Activated T-cell treated with anti-CD3 and anti-CD28 coated beads, Interleukin-2, amount 50 U/mL, for 4 hours (primary cell): ENCODE results near the gene ENTR1. TPM values are rescaled to one million over a fixed set of nuclear protein-coding genes. Genes with fewer than 3 reads are reported as not detected.

ENCODE experiments used
- ATAC-seq, 2 donors: fragments of 200-7000 bp; cut with Tn5 transposase; one replicate each; pipeline ENCODE4 v1.10.0; 2021
- DNase-seq: peaks from one replicate; pipeline ENCODE4 v3.0.0-alpha.2; 2020
- H3K27me3 Mint-ChIP-seq: one replicate; pipeline ENCODE4 v1.8.0; 2021; ENCODE audit warnings: low read depth, mixed read lengths
- H3K36me3 Mint-ChIP-seq: one replicate; pipeline ENCODE4 v1.8.0; 2022; ENCODE audit warnings: mixed read lengths; ENCODE audit not compliant: insufficient read depth
- H3K4me1 Mint-ChIP-seq: one replicate; pipeline ENCODE4 v1.8.0; 2021; ENCODE audit warnings: low read depth, mixed read lengths
- H3K4me3 Mint-ChIP-seq: one replicate; pipeline ENCODE4 v1.8.0; 2021; ENCODE audit warnings: mild to moderate bottlenecking, moderate library complexity, mixed read lengths
- H3K9me3 Mint-ChIP-seq: one replicate; pipeline ENCODE4 v1.8.0; 2021; ENCODE audit warnings: mixed read lengths
- total RNA-seq, 3 donors: library from RNA; stranded (reverse); gene quantifications; one replicate each; pipeline ENCODE4 v1.2.1, GENCODE V29; 2021

The ENTR1 gene
- total RNA-seq, 3 donors from 2014 or later: 52.8 to 65.0 (median 59.9) TPM

GRCh38 chr9:136363106-136363948, 47.1 kb downstream of the ENTR1 start, which contains the start of gene DNLZ:
DNLZ (minus strand) TSS chr9:136363744; CDS start chr9:136363714, 30 bp downstream.
- Mint-ChIP-seq H3K4me3 (peak within 1 kb of the TSS; percentile 85), H3K36me3 (no peaks in the 10 kb centered on the region), H3K4me1 (peaks cover 1% of the 10 kb centered on the region), H3K27me3 (no peaks in the 10 kb centered on the region), H3K9me3 (no peaks in the 10 kb centered on the region)
- ATAC-seq: peak; percentile 84 to 90
- DNase-seq: peak; percentile 96

- Mint-ChIP-seq H3K4me1 (peaks cover 1% of the 10 kb centered on the region), H3K36me3 (no peaks in the 10 kb centered on the region), H3K4me3 (peak overlapping the region; percentile 85), H3K9me3 (no peaks in the 10 kb centered on the region), H3K27me3 (no peaks in the 10 kb centered on the region)
- DNase-seq (no peak), ATAC-seq (no peak)
Observed at GRCh38 chr9:136362450-136362784, 48.0 kb downstream of the ENTR1 start.

GRCh38 chr9:136361754-136362449, 48.5 kb downstream of the ENTR1 start:
- no peaks in the 10 kb centered on the region for H3K36me3 Mint-ChIP-seq
- no peaks in the 10 kb centered on the region for H3K27me3 Mint-ChIP-seq
- H3K4me1 Mint-ChIP-seq: peaks cover 1% of the 10 kb centered on the region

DNA sequence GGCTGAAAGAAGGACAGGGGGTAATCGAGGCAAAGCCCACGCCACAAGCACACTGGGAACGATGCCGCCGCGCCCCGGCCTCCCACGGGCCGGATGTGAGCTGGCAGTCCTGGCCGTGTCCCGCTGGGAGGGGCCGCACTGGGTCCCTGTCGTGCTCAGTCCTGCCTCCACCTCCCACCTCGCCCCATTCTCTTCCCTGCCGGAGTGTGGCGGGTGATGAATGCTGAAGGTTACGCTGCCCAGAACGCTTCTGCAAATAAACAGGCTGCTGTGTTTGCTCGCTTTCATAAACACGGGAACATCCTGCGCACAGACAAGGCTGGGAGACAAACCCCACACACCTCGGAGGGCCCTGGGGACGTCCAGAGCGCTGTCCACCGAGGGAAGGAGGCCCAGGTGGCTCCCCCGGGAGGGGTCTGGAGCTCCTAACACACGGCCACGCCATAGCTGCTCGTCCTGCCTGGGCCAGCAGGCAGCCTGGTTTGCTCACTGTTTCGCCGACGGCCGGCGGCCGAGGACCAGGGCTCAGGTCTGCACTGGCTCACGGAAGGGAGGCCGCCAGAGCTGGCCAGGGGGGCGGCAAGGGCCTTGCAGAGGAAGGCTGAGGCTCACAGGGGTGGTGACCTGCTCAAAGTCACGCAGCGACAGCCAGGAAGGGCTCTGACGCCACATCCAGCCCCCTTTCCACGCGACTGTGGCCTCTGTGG, 49.2 kb downstream of the ENTR1 start:
- ATAC-seq (no peak), DNase-seq (no peak)
- H3K27me3 Mint-ChIP-seq: no peaks in the 10 kb centered on the region
- no peak overlapping the region for H3K4me3 Mint-ChIP-seq
- peaks cover 1% of the 10 kb centered on the region for H3K4me1 Mint-ChIP-seq
- H3K9me3 Mint-ChIP-seq: no peaks in the 10 kb centered on the region
- H3K36me3 Mint-ChIP-seq: no peaks in the 10 kb centered on the region

More at GRCh38 chr9:136361754-136362449, 48.5 kb downstream of the ENTR1 start:
- ATAC-seq: no peak
- no peak for DNase-seq
- Mint-ChIP-seq H3K4me3 (no peak overlapping the region), H3K9me3 (no peaks in the 10 kb centered on the region)

DNA sequence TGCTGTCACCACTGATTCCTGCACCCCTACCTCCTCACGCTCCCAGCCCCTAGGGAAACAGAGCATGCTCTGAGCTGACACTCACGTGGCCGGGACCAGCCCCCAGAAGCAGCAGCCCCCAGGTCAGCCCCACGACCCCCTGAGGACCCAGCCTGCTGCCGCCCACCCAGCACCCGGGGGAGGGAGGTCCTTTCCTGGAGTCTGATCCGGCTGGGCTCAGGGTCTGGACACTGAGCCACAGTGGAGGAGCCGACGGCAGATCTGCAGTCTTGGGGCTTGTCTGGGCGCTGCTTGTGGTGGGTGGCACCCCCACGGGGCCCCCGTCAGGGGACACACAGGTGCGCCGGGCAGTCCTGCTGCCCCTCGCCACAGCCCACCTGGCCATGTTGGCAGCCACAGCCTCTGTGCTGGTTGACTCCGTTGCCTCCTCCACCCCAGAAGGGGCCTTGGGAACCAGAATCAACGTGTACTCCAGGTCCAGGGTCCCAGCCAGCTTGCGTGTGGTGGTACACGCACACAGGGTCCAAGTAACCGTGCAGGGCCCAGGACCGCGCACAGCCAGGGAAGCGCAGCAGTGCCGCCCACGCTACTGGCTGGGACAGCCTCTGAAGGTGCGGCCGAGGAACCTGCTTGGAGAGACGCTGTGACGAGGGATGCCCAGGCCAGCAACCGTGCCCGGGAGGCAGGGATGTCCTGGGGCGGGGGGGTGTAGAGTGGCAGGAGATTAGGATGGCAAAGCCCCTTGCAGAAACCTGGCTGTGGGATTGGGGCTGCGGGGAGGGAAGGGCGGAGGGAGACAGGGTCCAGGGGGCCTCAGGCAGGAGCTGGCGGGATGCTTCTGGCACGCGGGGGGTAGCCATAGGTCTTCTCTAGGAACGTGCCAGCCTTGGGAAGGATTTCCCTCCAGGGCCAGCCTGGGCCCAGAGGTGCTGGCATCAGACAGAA, 50.4 kb downstream of the ENTR1 start:
- ATAC-seq: no peak
- Mint-ChIP-seq H3K27me3 (no peaks in the 10 kb centered on the region), H3K4me3 (no peak overlapping the region), H3K36me3 (no peaks in the 10 kb centered on the region), H3K4me1 (peaks cover 1% of the 10 kb centered on the region), H3K9me3 (no peaks in the 10 kb centered on the region)
- DNase-seq: no peak

GRCh38 chr9:136358888-136359287, 51.5 kb downstream of the ENTR1 start:
- DNase-seq: no peak
- Mint-ChIP-seq H3K27me3 (no peaks in the 10 kb centered on the region), H3K36me3 (no peaks in the 10 kb centered on the region), H3K9me3 (no peaks in the 10 kb centered on the region), H3K4me1 (peaks cover 1% of the 10 kb centered on the region), H3K4me3 (no peak overlapping the region)
- no peak for ATAC-seq

- H3K4me1 Mint-ChIP-seq: peaks cover 1% of the 10 kb centered on the region
- no peaks in the 10 kb centered on the region for H3K27me3 Mint-ChIP-seq
- no peak for DNase-seq
- H3K36me3 Mint-ChIP-seq: no peaks in the 10 kb centered on the region
- H3K9me3 Mint-ChIP-seq: no peaks in the 10 kb centered on the region
- H3K4me3 Mint-ChIP-seq: no peak overlapping the region
- ATAC-seq: no peak
Observed at GRCh38 chr9:136358016-136358415, 52.4 kb downstream of the ENTR1 start.

- Mint-ChIP-seq H3K4me3 (no peak overlapping the region), H3K36me3 (no peaks in the 10 kb centered on the region), H3K4me1 (no peaks in the 10 kb centered on the region), H3K27me3 (no peaks in the 10 kb centered on the region), H3K9me3 (no peaks in the 10 kb centered on the region)
- ATAC-seq (no peak), DNase-seq (no peak)
Observed at GRCh38 chr9:136357202-136357725, 53.1 kb downstream of the ENTR1 start.

DNA sequence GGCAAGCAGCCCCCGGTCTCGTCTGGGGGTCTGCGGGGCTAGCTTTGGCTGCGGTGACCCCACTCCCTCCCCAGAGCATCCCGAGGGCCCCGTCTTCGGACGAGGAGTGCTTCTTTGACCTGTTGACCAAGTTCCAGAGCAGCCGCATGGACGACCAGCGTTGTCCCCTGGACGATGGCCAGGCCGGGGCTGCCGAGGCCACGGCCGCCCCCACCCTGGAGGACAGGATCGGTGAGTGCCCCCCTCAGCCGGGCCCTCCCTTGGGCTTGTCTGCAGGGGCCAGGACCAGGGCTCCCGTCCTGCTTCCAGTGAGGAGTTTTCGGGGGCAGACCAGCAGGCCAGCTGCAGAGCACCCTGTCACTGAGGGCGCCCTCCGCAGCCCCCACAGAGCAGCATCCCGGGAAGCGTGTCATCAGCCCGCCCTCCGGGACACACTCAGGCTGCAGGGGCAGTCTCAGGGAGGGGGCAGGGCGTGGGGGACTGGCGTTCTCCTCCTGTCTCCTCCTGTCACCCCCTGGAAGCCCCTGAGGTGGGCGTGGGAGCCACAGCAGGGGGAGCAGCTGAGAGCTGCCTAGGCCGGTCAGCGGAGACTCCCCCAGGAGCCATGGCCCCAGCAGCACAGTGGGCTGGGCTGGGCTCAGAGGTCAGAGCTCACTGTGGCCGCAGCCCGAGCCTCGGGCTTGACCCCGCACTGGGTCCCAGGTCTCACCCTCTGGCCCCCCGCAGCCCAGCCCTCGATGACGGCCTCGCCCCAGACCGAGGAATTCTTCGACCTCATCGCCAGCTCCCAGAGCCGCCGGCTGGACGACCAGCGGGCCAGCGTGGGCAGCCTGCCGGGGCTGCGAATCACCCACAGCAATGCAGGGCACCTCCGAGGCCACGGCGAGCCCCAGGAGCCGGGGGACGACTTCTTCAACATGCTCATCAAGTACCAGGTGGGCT, 54.5 kb downstream of the ENTR1 start:
- H3K4me1 Mint-ChIP-seq: no peaks in the 10 kb centered on the region
- ATAC-seq (no peak), DNase-seq (no peak)
- no peaks in the 10 kb centered on the region for H3K36me3 Mint-ChIP-seq
- no peak overlapping the region for H3K4me3 Mint-ChIP-seq
- H3K27me3 Mint-ChIP-seq: no peaks in the 10 kb centered on the region
- no peaks in the 10 kb centered on the region for H3K9me3 Mint-ChIP-seq

- no peaks in the 10 kb centered on the region for H3K9me3 Mint-ChIP-seq
- H3K4me3 Mint-ChIP-seq: no peak overlapping the region
- ATAC-seq: no peak
- no peaks in the 10 kb centered on the region for H3K4me1 Mint-ChIP-seq
- DNase-seq: no peak
- H3K27me3 Mint-ChIP-seq: no peaks in the 10 kb centered on the region
- no peaks in the 10 kb centered on the region for H3K36me3 Mint-ChIP-seq
Observed at GRCh38 chr9:136354592-136355085, 55.8 kb downstream of the ENTR1 start.

DNA sequence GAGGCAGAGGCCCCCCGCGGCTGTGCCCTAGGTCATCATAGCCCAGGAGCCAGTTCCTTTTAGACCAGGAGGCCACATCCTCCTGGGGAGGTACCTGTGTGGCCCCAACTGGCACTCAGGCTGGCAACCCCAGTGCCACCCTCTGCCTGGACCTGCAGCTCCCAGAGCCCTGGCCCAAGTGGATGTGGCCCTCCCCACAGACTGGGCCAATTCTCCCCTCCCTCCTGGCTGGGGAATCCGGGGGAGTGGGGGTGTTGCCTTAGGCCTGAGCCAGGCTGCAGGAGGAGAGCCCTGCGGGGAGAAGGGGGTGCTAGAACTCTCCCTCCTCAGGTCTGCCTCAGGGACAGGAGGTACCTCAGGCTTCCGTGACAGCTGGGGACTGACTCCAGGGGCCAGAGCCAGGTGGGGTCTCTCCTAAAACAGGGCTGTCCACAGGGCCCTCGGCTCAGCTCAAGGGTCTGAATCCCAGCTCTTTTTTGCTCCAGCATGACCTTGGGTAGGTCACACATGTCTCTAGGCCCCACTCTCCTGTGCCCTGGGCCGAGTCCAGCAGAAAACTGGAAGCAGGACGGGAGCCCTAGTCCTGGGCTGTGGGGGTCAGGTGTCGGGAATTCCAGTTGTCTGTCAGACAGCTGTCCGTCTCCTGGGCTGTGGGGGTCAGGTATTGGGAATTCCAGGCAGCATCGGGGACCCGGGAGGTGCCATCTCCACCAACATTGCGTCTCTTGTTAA, 56.5 kb downstream of the ENTR1 start:
- ATAC-seq (no peak), DNase-seq (no peak)
- H3K4me1 Mint-ChIP-seq: no peaks in the 10 kb centered on the region
- H3K36me3 Mint-ChIP-seq: no peaks in the 10 kb centered on the region
- no peaks in the 10 kb centered on the region for H3K9me3 Mint-ChIP-seq
- H3K27me3 Mint-ChIP-seq: no peaks in the 10 kb centered on the region
- H3K4me3 Mint-ChIP-seq: no peak overlapping the region

DNA sequence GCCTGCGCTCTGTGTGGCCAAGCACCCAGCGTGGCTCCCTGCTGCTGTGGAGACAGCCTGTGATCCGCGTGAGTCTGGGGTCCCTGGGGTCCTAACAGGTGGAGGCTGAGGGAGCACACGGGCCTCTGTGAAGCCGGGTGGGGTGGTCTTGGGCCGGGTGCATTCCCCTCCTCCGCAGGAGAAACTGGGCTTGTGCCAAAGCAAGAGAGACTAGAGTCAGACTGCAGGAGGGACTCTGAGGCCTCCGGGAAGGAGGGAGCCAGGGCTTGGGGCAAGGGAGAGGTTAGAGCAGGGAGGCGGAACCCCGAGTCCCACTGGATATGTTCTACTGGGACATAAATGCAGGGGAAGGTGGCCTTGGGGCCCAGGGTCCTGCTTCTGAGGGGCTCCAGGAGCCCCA, 57.3 kb downstream of the ENTR1 start:
- H3K27me3 Mint-ChIP-seq: no peaks in the 10 kb centered on the region
- H3K9me3 Mint-ChIP-seq: no peaks in the 10 kb centered on the region
- no peak for ATAC-seq
- DNase-seq: no peak
- no peak overlapping the region for H3K4me3 Mint-ChIP-seq
- H3K4me1 Mint-ChIP-seq: no peaks in the 10 kb centered on the region
- H3K36me3 Mint-ChIP-seq: no peaks in the 10 kb centered on the region
